Lower leg skin (tissue), 3 donors: ENCODE measurements around the gene ARHGAP9.

Experiments used
- CTCF ChIP-seq, 3 donors: fragments of 450-650 bp; IDR thresholded peaks; one replicate each; pipeline ENCODE4 v1.5.1; 2016; ENCODE audit warnings: antibody characterized with exemption in 3 of 3, mild to moderate bottlenecking in 3 of 3, moderate library complexity in 2 of 3
- POLR2A ChIP-seq, 2 donors: fragments of 450-650 bp; IDR thresholded peaks; one replicate each; pipeline ENCODE4 v1.6.1; 2016 to 2017; ENCODE audit warnings: antibody characterized with exemption in 2 of 2, mild to moderate bottlenecking in 1 of 2, moderate library complexity in 1 of 2

GRCh38 chr12:57461276-57461916 is 18.3 kb downstream of the ARHGAP9 start:
- no peak for TF ChIP-seq POLR2A (IDR thresholded peaks at IDR 0.05)
- TF ChIP-seq CTCF (IDR thresholded peaks at IDR 0.05): no peak
